GM12865 (cell line): ENCODE results near the gene CECR2.
"Not testable (repeated sequence)": the region's sequence is repeated elsewhere in the genome, so short reads cannot be mapped to it uniquely, and the experiment has no call there.

ENCODE experiments used
- DNase-seq: peaks from one replicate; pipeline ENCODE4 v3.0.0; 2010; ENCODE audit warnings: low read depth
- H3K4me3 ChIP-seq: 2 replicates; pipeline ENCODE4 v1.5.1; 2011; ENCODE audit warnings: mild to moderate bottlenecking, low read depth, low read length, control low read depth
- TF ChIP-seq, protein P1 (sequence below): IDR thresholded peaks from 2 replicates; pipeline ENCODE4 v1.5.1; 2011; ENCODE audit warnings: low read length, control low read depth, low read depth, inconsistent platforms; ENCODE audit not compliant: insufficient read depth; ENCODE audit errors: missing control alignments

CECR2 gene

GRCh38 chr22:17501679-17502285 lies 132.5 kb downstream of the CECR2 start:
- DNase-seq = peak; percentile 80
- TF ChIP-seq, protein P1, sequence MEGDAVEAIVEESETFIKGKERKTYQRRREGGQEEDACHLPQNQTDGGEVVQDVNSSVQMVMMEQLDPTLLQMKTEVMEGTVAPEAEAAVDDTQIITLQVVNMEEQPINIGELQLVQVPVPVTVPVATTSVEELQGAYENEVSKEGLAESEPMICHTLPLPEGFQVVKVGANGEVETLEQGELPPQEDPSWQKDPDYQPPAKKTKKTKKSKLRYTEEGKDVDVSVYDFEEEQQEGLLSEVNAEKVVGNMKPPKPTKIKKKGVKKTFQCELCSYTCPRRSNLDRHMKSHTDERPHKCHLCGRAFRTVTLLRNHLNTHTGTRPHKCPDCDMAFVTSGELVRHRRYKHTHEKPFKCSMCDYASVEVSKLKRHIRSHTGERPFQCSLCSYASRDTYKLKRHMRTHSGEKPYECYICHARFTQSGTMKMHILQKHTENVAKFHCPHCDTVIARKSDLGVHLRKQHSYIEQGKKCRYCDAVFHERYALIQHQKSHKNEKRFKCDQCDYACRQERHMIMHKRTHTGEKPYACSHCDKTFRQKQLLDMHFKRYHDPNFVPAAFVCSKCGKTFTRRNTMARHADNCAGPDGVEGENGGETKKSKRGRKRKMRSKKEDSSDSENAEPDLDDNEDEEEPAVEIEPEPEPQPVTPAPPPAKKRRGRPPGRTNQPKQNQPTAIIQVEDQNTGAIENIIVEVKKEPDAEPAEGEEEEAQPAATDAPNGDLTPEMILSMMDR = peak; percentile 52
- no peak overlapping the region for H3K4me3 ChIP-seq

DNA sequence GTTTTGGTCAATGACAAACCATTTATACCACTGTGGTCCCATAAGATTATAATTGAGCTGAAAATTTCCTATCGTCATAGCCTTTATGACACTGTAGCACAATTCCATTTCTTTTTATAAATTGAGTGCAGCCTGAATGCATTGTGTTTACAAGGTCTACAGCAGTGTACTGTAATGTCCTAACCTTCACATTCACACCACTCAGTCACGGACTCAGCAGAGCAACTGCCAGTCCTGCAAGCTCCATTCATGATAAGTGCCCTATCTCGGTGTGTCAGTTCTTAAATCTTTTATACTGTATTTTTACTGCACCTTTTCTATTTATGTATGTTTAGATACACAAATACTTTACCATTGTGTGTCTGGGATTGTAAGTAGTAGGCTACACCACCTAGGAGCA lies 138.8 kb downstream of the CECR2 start:
- DNase-seq = no peak
- TF ChIP-seq, protein P1 = no peak
- H3K4me3 ChIP-seq = no peak overlapping the region

GRCh38 chr22:17512960-17513359 lies 143.7 kb downstream of the CECR2 start:
- TF ChIP-seq, protein P1 = no peak
- no peak overlapping the region for H3K4me3 ChIP-seq
- no peak for DNase-seq

DNA sequence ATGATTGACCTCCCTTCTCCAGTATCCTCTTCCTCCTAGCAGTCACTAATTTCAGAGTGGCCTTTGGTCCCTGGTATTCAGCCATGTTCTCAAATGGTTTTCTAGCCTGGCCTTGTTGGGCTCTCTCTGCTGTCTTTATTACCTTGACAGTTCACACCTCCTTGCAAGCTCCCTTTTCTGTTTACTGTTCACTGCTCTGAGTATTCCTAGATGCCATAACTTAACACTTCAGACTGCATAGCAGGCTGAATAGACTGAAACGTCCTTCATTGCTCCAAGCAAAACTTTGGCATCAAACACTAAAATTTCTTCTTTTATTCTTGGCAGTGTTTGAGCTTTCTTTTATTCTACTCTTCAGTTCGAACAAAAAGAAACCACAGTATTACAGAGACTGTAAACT lies 144.4 kb downstream of the CECR2 start:
- no peak for DNase-seq

DNA sequence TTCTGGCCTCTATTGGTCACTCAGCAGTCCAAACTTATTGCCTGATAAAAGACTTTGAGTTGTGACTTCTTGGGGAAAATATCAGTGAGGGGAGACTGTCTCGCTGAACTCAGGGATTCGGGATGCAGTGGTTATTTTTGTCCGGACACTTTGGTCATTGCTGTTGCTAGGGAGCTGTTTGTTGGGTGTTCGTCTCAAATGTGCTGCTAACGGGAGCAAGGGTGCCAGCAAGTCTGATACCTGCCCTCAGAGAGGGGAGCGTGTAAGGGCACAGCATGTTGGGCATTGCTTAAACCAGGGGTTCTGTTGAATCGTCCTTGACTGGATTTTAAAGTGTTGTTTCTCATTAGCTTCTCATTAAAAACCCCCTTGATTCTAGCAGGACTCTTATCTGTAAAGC lies 144.8 kb downstream of the CECR2 start:
- TF ChIP-seq, protein P1 = no peak
- DNase-seq = no peak
- no peak overlapping the region for H3K4me3 ChIP-seq

More for the DNA sequence above, 144.4 kb downstream of the CECR2 start:
- no peak overlapping the region for H3K4me3 ChIP-seq
- TF ChIP-seq, protein P1 = no peak

DNA sequence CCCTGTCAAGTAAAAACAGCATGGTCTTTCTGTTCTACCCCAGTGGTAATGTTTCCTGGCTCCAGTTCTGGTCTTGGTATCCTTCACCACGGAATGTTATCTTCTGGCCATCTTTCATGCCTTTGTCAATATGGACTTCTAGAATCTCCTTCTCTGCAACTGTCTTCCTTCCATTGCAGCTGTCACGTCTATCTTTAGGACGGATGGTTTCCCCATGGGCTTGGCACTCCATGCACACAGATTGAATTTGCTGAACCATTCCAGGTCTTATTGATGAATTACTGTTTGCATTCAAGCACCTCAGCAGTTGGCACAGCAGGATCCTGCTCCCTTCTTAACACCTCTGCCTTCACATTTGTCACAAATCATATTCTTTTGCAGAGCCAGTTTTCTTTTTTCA lies 149.1 kb downstream of the CECR2 start:
- TF ChIP-seq, protein P1 = no peak
- no peak overlapping the region for H3K4me3 ChIP-seq
- DNase-seq = no peak

GRCh38 chr22:17521971-17522370 lies 152.7 kb downstream of the CECR2 start:
- DNase-seq, H3K4me3 ChIP-seq: not testable (repeated sequence)
